DMS79 treated with DMSO at 0.1 percent for 48 hours (cell line): ENCODE measurements around the gene HAO2.

Source experiments
- DNase-seq: peaks from one replicate; lab custom pipeline; 2025; lab: John Stamatoyannopoulos, UW

The HAO2 gene

GRCh38 chr1:119438761-119439160 lies 70.2 kb downstream of the HAO2 start:
- no peak for DNase-seq

- no peak for DNase-seq
Observed at GRCh38 chr1:119440721-119441307, 72.2 kb downstream of the HAO2 start.

GRCh38 chr1:119442756-119443155 lies 74.2 kb downstream of the HAO2 start:
- no peak for DNase-seq
